ENCODE measurements around the gene VILL. TPM values are rescaled to one million over a fixed set of nuclear protein-coding genes. Genes with fewer than 3 reads are reported as not detected.
A peak's percentile ranks its signal among the peaks of the same experiment; 100 is the strongest.
"Not testable (repeated sequence)": the region's sequence is repeated elsewhere in the genome, so short reads cannot be mapped to it uniquely, and the experiment has no call there.

The VILL gene
- total RNA-seq, 1 donor from 2014 or later = 16.9 TPM

- H3K9me3 Mint-ChIP-seq = no peaks in the 10 kb centered on the region
- no peaks in the 10 kb centered on the region for H3K27me3 Mint-ChIP-seq
Measured at GRCh38 chr3:37969596-37970100, 20.9 kb upstream of the VILL start.

GRCh38 chr3:37970802-37971201, 19.8 kb upstream of the VILL start:
- H3K27ac Mint-ChIP-seq = no peak overlapping the region
- peaks cover 37% of the 10 kb centered on the region for H3K36me3 Mint-ChIP-seq

More at GRCh38 chr3:37969596-37970100, 20.9 kb upstream of the VILL start:
- Mint-ChIP-seq H3K4me3 (no peak overlapping the region), H3K36me3 (peaks cover 40% of the 10 kb centered on the region), H3K27ac (peak overlapping the region; percentile 17), H3K4me1 (ENCODE audit: unreplicated experiment) (peaks cover 26% of the 10 kb centered on the region)
- no peak for DNase-seq (ENCODE audit: extremely low spot score, unreplicated experiment)
- TF ChIP-seq CTCF (conservative IDR thresholded peaks at IDR 0.05) = no peak

GRCh38 chr3:37971467-37971866, 19.1 kb upstream of the VILL start:
- Mint-ChIP-seq H3K27me3 (no peaks in the 10 kb centered on the region), H3K27ac (no peak overlapping the region), H3K4me1 (ENCODE audit: unreplicated experiment) (peaks cover 28% of the 10 kb centered on the region), H3K4me3 (no peak overlapping the region), H3K36me3 (peaks cover 34% of the 10 kb centered on the region), H3K9me3 (no peaks in the 10 kb centered on the region)
- DNase-seq (ENCODE audit: extremely low spot score, unreplicated experiment) = no peak
- no peak for TF ChIP-seq CTCF (conservative IDR thresholded peaks at IDR 0.05)

More at GRCh38 chr3:37970802-37971201, 19.8 kb upstream of the VILL start:
- no peaks in the 10 kb centered on the region for H3K9me3 Mint-ChIP-seq
- no peak overlapping the region for H3K4me3 Mint-ChIP-seq
- no peaks in the 10 kb centered on the region for H3K27me3 Mint-ChIP-seq
- TF ChIP-seq CTCF (conservative IDR thresholded peaks at IDR 0.05) = no peak
- H3K4me1 Mint-ChIP-seq (ENCODE audit: unreplicated experiment) = peaks cover 29% of the 10 kb centered on the region
- no peak for DNase-seq (ENCODE audit: extremely low spot score, unreplicated experiment)

GRCh38 chr3:37972056-37972455, 18.5 kb upstream of the VILL start:
- not testable (repeated sequence) for H3K9me3 Mint-ChIP-seq; H3K4me3 Mint-ChIP-seq; H3K27ac Mint-ChIP-seq; DNase-seq (ENCODE audit: extremely low spot score, unreplicated experiment); H3K27me3 Mint-ChIP-seq
- peaks cover 31% of the 10 kb centered on the region for H3K36me3 Mint-ChIP-seq
- H3K4me1 Mint-ChIP-seq (ENCODE audit: unreplicated experiment) = peaks cover 23% of the 10 kb centered on the region

GRCh38 chr3:37973246-37974054, 17.1 kb upstream of the VILL start:
- Mint-ChIP-seq H3K9me3 (no peaks in the 10 kb centered on the region), H3K4me3 (peak overlapping the region; percentile 24), H3K36me3 (peaks cover 32% of the 10 kb centered on the region), H3K4me1 (ENCODE audit: unreplicated experiment) (peaks cover 23% of the 10 kb centered on the region), H3K27ac (peak overlapping the region; percentile 88), H3K27me3 (no peaks in the 10 kb centered on the region)
- no peak for TF ChIP-seq CTCF (conservative IDR thresholded peaks at IDR 0.05)
- no peak for DNase-seq (ENCODE audit: extremely low spot score, unreplicated experiment)

All from type B pancreatic cell (in vitro differentiated cells).